ENCODE data around the gene LCMT1.
"Not testable (repeated sequence)": the region's sequence is repeated elsewhere in the genome, so short reads cannot be mapped to it uniquely, and the experiment has no call there.

DNA sequence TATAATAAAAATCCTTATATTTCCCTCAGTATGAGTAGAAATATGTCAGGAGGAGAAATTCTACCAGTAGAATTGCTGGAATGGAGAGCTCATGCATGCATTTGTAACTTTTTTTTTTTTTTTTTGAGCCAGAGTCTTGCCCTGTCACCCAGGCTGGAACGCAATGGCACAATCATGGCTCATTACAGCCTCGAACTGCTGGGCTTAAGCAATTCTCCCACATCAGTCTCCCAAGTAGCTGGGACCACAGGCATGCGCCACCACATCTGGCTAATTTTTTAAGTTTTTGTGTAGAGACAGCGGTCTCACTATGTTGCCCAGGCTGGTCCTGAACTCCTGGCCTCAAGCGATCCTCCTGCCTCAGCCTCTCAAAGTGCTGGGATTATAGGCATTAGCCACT, 21.2 kb downstream of the LCMT1 start:
- TF ChIP-seq, protein P1, sequence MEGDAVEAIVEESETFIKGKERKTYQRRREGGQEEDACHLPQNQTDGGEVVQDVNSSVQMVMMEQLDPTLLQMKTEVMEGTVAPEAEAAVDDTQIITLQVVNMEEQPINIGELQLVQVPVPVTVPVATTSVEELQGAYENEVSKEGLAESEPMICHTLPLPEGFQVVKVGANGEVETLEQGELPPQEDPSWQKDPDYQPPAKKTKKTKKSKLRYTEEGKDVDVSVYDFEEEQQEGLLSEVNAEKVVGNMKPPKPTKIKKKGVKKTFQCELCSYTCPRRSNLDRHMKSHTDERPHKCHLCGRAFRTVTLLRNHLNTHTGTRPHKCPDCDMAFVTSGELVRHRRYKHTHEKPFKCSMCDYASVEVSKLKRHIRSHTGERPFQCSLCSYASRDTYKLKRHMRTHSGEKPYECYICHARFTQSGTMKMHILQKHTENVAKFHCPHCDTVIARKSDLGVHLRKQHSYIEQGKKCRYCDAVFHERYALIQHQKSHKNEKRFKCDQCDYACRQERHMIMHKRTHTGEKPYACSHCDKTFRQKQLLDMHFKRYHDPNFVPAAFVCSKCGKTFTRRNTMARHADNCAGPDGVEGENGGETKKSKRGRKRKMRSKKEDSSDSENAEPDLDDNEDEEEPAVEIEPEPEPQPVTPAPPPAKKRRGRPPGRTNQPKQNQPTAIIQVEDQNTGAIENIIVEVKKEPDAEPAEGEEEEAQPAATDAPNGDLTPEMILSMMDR (IDR thresholded peaks at IDR 0.05), result not testable (repeated sequence)
- not testable (repeated sequence) for TF ChIP-seq POLR2A (IDR thresholded peaks at IDR 0.05)

All from Peyer's patch (tissue), 4 donors.